GM20000 (cell line): ENCODE results near the gene SAPCD2.

Experiments
- DNase-seq: peaks from one replicate; pipeline ENCODE4 v3.0.0; 2012; ENCODE audit warnings: low spot score
- CTCF ChIP-seq: IDR thresholded peaks from 2 replicates; pipeline ENCODE4 v1.5.1; 2012; ENCODE audit warnings: mild to moderate bottlenecking, control low read depth; ENCODE audit errors: extremely low read depth, missing control alignments

SAPCD2 gene

GRCh38 chr9:137077758-137078693 lies 7.7 kb upstream of the SAPCD2 start:
- peak; percentile 63 for DNase-seq
- no peak for TF ChIP-seq CTCF

- no peak for TF ChIP-seq CTCF
- peak; percentile 92 for DNase-seq
These were observed 6.8 kb upstream of the SAPCD2 start, which contains the start of gene UAP1L1 for GRCh38 chr9:137077010-137077747. TSS of gene UAP1L1 (plus strand) at chr9:137077517. CDS start at chr9:137077533, 16 bp downstream.

- no peak for TF ChIP-seq CTCF
- no peak for DNase-seq
These were observed 6.3 kb upstream of the SAPCD2 start for GRCh38 chr9:137076636-137077009.

- no peak for TF ChIP-seq CTCF
- DNase-seq, result no peak
These were observed 5.0 kb upstream of the SAPCD2 start for GRCh38 chr9:137075275-137075775.

- DNase-seq, result no peak
- no peak for TF ChIP-seq CTCF
These were observed 4.4 kb upstream of the SAPCD2 start for GRCh38 chr9:137074657-137075274.

GRCh38 chr9:137073992-137074399 lies 3.6 kb upstream of the SAPCD2 start:
- no peak for TF ChIP-seq CTCF
- no peak for DNase-seq
